ENCODE data around the gene TMPRSS6.
A peak's percentile ranks its signal among the peaks of the same experiment; 100 is the strongest.

The TMPRSS6 gene

DNA sequence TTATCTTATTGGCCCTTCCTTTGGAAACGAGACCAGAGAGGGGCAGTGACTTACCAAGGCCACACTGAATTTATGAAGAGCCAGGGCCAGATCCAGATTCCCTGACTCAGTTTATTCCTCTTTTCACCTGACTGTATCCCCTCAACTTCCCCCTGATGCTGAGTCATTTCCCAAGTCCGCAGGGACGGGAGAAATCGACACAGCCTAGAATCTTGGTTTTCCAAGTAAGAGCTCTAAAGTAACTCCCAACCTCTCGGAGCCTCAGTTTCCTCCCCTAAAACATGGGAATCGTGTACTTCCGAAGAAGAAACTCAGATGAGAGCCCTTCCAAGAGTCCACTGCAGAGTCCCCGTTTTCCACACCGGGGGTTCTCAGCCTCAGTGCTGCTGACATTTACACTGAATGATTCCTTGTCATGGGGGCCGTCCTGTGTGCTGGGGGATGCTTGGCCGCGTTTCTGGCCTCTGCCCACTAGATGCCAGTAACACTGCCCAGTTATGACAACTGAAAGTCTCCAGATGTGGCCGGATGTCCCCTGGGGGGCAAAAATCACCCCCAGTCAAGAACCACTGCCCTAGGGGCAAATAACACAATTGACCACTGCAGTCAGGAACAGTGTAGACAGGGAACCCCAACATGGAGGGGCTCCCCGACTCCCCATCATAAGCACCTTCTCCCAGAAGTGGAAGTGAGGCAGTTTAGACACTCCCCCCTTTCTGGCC, 78.8 kb downstream of the TMPRSS6 start:
- no peak for DNase-seq (ENCODE audit: low read depth in 3 of 3, low spot score in 1 of 3)

DNA sequence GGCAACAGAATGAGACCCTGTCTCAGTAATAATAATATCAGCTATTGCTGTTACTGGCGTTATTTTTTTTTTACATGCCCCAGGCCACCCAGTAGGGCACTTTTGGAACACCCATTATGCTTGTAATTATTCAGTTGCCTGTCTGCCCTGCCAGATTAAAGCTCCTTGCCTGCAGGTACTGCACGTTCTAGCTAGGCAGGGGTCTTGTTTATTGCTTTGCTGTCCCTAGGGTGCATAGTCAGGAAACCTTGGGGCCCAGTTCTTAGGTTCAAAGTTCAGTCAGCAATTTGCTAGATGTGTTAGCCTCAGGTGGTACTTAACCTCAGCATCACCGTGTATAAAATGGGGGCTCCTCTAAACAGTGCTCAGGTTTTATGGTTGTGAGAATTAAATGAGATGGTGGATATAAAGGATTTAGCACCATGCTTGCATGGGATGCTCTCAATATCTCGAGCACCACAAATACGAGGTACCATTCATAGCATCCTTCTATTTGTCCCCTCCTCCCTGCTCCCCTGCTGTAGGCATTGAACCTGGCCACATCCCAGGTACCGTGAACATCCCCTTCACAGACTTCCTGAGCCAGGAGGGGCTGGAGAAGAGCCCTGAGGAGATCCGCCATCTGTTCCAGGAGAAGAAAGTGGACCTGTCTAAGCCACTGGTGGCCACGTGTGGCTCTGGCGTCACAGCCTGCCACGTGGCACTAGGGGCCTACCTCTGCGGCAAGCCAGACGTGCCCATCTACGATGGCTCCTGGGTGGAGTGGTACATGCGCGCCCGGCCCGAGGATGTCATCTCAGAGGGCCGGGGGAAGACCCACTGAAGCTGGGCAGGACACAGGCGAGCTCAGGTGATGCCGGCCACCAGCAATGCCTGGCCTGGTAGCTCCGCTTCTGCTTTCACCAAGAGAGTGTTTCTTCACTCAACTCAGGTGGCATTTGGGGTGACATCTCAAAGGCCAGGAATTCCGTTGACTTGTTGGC, 80.5 kb downstream of the TMPRSS6 start:
- DNase-seq (ENCODE audit: low read depth in 3 of 3, low spot score in 1 of 3): no peak

DNA sequence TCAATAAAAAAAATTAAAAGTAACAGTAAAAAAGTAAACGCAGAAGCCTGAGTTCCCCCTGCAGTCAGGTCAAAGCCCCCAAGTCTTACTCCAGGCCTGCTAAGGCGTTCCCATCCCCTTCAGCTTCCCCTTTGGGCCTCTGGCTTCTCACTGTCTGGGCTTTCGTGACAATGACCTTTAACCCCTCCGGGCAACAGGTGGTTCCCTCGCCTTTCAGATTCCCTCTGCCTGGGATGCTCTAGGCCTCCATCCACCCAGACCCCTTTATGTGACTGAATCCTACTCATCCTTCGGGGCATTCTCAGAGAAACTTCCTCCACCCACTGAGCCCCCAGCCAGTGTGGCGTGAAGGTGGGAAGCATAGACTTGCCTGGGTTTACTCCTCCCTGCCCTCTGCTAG, 82.0 kb downstream of the TMPRSS6 start:
- no peak for DNase-seq (ENCODE audit: low read depth in 3 of 3, low spot score in 1 of 3)

DNA sequence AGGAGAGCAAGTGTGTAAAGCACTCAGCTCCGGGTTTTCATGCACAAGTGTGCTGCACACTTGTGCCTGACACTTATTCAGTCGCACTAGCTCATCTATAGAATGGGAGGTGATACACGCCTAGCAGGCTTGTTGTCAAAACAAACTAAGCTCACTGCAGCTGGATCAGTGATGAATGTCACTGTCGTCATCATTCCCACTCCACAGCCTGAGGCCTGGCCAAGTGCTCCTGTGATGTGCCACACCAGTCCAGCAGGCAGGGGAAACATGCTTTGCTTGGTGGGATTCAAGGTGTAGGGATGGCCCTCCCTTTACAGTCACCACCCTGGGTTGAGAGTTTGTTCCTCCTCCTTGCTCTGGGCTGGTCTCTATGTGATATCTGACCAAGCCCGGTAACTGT, 83.2 kb downstream of the TMPRSS6 start:
- DNase-seq (ENCODE audit: low read depth in 3 of 3, low spot score in 1 of 3): no peak

DNA sequence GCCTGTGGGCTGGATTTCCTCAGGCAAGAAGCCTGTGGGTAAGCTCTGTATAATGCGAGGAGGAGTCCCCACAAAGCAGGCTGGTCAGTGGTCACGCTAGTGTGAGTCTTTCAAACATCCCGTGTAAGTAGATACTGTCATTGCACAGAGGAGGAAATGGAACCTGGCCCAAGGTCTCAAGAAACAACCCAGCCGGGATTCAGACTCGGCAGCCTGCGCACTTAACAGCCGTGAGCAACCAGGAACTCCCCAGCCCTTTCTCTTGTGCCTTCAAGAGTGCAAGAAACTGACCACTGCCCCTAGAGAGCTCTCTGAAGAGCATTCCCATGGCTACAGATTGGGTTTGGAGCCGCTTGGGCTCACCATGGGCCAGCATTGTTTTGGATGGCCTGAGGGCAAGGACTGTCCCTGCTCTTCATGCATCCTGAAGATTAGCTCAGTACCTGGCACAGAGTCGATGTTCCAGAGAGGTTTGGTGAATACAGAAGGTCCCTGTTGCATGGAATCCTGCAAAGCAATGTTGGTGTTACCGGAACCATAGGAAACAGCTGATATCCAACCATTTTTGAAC, 83.9 kb downstream of the TMPRSS6 start:
- no peak for DNase-seq (ENCODE audit: low read depth in 3 of 3, low spot score in 1 of 3)

DNA sequence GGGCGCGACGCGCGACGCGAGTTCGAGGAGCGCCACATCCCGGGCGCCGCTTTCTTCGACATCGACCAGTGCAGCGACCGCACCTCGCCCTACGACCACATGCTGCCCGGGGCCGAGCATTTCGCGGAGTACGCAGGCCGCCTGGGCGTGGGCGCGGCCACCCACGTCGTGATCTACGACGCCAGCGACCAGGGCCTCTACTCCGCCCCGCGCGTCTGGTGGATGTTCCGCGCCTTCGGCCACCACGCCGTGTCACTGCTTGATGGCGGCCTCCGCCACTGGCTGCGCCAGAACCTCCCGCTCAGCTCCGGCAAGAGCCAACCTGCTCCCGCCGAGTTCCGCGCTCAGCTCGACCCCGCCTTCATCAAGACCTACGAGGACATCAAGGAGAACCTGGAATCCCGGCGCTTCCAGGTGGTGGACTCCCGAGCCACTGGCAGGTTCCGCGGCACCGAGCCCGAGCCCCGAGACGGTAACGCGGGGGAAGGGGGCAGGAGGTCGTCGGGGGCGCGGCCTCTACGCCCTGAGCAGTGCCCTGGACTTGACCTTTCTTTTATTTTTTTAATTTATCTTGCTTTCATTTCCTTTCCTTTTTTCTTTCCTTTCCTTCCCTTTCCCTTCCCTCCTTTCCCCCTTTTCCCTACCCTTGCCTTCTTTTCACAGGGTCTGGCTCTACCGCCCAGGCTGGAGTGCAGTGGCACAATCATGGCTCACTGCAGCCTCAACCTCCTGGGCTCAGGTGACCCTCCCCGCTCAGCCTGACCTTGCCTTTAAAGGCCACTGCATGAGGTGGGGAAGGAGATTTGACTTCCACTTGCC, 85.0 kb downstream of the TMPRSS6 start:
- DNase-seq (ENCODE audit: low read depth in 3 of 3, low spot score in 1 of 3): no peak

DNA sequence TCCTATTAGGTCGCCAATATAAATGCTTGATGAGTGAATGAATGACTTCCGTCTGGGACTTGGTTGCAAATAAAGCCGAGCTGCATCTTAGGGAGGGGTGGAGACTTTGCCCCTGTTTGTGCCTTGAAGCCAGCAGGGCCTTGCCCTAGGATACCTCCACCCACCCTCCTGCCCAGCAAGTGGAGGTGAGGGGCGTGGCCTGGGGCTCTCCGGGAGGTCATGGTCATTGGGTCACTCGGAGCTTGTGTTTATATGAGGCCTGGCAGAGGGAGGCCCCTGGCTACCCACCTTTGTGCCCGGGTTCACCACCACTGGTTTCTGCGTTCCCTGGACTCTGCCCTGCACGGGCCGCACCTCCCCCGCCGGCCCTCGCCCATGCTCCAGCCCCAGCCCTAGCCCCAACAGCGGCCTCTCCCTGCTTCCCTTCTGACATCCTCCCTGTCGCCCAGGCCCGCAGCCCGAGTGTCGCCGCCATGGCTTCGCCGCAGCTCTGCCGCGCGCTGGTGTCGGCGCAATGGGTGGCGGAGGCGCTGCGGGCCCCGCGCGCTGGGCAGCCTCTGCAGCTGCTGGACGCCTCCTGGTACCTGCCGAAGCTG, 85.7 kb downstream of the TMPRSS6 start:
- DNase-seq (ENCODE audit: low read depth in 3 of 3, low spot score in 1 of 3): no peak

DNA sequence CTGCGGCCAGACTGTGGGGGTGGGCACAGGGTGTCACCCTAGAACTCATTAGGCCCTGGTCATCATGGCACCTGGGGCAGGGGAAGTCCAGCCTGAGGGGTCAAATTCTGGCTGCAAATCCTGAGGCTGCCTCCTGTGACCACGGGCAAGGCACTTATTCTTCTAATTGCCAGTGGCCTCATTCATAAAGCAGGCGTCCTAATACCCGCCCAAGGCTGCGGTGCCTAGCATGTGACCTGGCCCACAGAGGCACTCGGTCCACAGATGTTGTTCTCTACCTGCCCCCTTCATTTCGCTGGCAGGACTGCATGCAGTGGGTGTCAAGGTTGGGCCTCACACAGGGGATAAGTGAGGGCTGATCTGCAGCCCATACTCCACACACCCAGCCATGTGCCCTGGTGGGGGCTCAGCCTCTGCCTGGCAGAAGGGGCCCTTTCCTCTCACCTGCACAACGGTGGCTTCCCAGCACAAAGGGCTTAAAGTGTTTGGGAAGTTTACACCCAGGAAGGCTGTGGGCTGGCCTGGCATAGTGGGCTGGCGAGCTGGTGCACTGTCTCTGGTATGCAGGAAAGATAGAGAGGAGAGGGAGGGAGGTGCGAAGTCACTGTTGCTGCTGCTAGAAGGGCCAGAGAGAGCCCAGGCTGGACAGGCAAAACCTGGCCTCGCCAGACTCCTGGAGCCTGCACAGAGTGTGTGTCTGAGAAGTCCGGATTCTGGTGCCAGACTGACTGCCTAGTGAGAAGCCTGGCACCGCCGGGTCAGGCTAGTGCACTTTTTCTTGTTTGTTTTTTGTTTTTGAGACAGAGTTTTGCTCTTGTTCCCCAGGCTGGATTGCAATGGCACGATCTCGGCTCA, 86.8 kb downstream of the TMPRSS6 start:
- DNase-seq (ENCODE audit: low read depth in 3 of 3, low spot score in 1 of 3): no peak

DNA sequence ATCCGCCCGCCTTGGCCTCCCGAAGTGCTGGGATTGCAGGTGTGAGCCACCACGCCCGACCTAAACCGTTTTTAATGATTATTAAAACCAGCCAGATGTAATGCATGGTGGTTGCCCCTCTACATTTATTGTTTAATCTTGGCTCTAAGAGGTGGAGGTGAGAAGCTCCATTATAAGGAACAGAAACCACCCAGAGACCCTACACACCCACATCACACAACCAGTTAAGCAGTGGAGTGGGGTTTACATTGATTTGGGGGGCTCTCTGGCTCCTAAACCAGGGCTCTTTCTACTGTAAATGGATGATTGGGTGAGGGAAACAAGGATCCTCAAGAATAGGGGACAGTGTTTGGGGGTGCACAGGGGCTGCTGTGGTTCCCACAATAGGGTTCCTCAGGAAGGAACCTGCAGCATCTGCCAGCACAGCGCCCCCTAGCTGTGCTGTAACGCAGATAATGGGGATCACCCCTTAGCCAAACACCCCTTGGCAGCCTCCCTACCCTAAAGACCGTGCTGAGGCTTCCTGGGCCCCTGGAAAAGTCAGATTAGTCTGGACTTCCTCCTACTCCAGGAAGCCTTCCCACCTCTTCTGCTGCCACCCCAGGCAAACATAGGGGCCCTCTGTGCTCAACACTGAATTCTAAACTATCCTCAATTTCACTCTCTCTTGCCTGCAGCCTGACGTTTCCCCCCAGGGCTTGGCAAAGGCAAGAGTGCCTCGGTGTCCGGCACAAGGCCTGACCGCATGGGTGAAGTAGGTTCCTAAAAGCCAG, 87.6 kb downstream of the TMPRSS6 start:
- peak in 2 of 3 donors; percentile 9 to 38 for DNase-seq (ENCODE audit: low read depth in 3 of 3, low spot score in 1 of 3)

DNA sequence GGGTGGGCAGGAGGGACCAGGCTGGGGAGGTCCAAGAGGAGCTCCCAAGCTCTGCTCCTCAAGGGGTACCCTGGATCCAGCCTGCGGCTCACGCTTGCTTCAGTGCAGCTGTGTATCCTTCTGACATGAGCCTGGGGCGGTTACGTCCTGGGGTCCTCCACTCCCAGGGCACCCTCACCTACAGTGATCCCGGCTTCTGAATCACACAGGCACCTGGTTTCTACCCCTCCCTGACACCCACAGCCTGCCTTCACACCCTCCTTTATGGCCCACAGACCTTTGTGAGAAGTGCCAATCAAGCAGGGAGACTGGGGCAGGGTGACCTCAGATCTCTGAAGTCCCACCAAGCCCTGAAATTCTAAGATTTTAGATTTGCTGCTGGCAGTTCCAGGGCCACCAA, 88.5 kb downstream of the TMPRSS6 start:
- no peak for DNase-seq (ENCODE audit: low read depth in 3 of 3, low spot score in 1 of 3)

DNA sequence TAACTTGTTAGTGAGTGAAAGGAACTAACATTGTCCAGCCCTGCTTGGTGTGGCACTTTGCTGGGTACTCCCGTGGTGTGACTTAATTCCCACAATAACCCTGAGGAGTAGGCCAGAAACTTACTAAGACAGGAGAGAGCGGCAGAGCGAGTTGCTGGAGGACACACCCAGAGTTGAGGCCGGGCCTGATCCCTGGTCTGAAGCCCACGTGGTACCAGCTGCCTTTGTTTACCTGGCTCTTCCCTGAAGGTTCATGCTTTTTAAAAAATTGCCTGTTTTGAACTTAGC, 89.4 kb downstream of the TMPRSS6 start:
- DNase-seq (ENCODE audit: low read depth in 3 of 3, low spot score in 1 of 3): no peak

DNA sequence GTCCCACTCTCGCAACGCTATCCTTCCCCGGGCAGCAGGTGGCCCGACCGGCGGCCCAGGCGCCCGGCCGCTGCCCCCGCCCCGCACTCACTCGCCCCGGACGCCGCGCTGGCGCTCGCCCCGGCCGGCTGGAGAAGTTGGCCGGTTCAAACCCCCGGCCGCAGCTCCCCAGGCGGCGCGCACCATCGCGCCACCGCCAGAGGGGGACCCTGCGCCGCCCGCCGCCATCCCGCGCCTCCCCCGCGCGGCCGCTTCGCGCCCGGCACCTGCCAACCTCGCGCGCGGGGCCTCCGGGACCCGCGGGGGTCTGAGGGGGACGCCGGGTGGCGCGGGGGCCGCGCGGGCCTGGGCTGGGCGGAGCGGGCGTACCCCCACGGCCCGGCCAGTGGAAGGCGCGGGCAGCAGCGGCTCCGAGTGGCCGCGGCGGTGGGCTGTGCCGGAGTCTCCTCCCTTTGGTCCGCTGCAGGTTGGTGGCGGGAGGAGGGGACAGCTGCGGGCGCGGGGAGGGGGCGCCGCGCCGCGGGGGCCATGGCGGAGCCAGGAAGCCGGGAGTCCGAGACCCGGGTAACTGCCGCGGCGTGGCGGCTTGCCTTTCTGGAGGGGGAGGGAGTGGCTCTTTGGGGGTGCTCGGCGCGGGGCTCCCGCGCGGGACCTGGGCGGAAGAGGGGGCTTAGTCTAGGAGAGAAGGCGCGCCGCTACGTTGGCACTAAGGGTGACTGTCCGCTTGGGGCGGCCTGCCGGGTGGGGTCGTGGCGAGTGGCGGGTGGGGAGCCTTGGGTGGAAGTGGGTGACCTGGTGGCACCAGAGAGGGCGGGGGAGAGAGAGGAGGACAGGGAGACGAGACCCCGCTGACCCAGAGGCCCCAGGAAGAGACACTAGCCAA, 90.0 kb downstream of the TMPRSS6 start, which contains the start of the genes MPST and TST:
TSS of gene MPST (plus strand) at position 434 of the 883 bp plus-strand sequence. CDS start at position 529, 95 bp downstream.
TSS of gene TST (minus strand) at position 139 of the 883 bp plus-strand sequence. CDS start 715 bp downstream, outside the sequence.
- peak in 2 of 3 donors; percentile 10 to 13 for DNase-seq (ENCODE audit: low read depth in 3 of 3, low spot score in 1 of 3)

DNA sequence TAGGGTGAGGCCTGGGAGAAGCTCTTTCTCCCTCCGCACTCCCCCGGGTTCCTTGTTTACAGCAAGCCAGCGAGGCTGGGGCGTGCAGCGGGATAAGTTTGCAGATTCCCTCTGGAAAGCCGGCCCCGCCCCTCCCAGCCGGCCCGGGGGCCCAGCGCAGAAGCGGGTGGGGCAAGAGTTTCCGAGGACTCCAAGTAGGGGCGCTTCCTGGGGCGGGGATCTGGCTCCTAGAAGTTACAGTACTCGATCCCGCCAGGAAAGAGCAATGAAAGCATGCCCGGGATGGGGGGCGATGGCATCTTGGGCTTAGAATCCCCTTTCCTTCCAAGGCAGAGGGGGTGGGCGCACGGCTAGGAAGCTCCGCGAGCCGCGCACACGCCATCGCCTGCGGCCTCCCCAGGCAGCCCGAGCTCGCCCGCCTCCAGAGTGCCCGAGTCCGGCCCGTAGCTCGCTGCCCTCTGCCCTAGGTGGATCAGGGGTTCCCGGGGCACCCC, 90.7 kb downstream of the TMPRSS6 start:
- no peak for DNase-seq (ENCODE audit: low read depth in 3 of 3, low spot score in 1 of 3)

DNA sequence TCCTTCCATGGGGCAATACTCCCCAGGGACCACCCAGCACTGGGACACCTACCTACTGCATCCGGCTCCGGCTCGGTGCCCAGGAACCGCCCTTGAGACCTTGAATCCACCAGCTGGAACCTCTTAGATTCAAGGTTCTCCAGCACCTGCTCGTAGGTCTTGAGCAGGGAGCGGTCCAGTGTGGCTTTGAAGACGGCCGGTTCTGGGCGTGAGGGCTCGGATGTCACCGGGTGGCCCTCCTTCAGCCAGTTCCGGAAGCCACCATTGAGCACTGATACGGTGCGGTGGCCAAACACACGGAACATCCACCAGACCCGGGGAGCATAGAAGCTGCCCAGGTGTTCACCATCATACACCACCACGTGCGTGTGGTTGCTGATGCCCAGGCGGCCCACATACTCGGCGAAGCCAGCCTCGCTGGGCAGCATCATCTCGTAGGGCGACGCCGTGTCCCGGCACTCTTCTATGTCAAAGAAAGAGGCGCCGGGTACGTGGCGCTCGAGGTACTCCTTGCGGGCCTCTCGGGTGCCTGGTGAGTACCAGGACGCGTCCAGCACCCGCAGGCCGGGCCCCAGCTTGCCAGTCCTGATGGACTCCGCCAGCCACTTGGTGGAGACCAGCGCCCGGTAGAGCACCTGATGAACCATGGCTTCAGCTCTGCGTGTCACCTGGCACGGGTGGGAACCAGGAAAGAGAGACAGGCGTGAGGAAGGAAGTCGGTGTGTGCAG, 91.3 kb downstream of the TMPRSS6 start:
- DNase-seq (ENCODE audit: low read depth in 3 of 3, low spot score in 1 of 3): no peak

DNA sequence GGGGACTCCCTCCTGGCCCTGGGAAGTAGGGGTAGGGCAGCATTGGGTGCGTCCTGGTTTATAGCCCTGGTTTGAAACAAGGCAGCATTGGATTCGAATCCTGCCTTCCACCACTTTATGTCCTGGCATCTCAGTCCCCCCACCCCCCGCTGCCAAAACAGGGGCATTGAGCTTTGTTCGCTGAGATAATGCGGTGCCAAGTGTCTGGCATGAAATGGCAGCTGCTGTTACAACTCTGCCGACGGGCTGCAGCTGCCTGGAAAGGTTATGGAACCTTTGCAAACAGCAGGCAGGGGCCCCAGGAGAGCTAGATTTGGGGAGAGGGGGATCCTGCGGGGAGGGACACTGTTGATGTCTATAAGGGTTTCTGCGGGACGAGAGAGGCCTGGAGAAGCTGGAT, 92.2 kb downstream of the TMPRSS6 start:
- DNase-seq (ENCODE audit: low read depth in 3 of 3, low spot score in 1 of 3): no peak

DNA sequence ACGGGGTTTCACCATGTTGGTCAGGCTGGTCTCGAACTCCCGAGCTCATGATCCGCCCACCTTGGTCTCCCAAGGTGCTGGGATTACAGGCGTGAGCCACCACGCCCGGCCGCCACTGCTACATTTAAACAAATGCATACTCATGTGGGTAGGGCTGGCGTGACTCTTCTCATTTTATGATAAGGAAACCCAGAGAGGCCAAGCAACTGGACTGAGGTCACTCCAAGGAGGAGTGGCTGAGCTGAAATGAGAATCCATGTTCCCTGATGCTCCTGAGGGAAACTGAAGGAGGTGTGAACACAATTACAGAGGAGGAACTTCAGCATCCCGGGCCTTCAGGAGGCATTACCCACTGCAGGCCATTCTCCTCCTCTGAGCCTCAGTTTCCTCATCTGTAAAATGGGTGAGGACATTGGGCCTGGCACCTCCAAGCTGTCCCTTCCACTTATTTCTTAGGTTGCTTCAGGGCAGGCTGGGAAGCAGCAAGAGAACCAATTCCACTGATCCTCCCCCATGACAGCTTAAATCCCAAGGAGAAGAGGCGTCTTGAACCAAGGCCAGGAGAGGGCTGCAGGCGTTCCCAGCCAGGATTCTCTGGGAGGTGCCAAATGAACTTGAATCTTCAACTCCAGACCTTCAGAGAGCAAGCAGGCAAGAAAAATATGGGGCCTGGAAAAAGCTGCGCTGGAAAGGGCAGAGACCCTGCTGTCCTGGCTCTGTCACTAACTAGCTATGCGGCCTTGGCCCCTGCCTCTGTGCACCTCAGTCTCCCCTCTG, 93.2 kb downstream of the TMPRSS6 start:
- DNase-seq (ENCODE audit: low read depth in 3 of 3, low spot score in 1 of 3): no peak

DNA sequence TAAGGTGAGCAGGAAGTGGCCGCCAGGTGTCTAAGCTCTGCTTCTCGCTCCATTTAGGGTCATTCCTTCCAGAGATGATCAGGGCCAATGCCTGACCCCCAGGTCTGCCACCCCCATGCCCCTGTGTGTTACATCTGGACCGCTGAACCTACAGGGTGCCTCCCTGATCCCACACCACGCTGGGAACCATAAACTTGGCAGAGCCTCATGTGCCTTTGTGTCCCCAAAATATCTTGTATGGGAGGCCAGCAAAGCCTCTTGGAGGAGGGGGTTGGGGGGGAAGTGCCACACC, 94.0 kb downstream of the TMPRSS6 start:
- no peak for DNase-seq (ENCODE audit: low read depth in 3 of 3, low spot score in 1 of 3)
